Stimulated activated CD4-positive, alpha-beta T cell treated with anti-CD3 and anti-CD28 coated beads, TNF-alpha, amount 100 ng/mL, for 24 hours (primary cell): ENCODE data around the gene TSPAN9.

Experiments
- DNase-seq, 3 experiments: peaks; one replicate each; pipeline ENCODE4 v3.0.0-alpha.2; 2020; ENCODE audit warnings: low read depth in 3 of 3

TSPAN9 gene, protein sequence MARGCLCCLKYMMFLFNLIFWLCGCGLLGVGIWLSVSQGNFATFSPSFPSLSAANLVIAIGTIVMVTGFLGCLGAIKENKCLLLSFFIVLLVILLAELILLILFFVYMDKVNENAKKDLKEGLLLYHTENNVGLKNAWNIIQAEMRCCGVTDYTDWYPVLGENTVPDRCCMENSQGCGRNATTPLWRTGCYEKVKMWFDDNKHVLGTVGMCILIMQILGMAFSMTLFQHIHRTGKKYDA

GRCh38 chr12:3076730-3077571 lies at the start of gene TSPAN9:
TSS of gene TSPAN9 (plus strand) at chr12:3077379. CDS start at chr12:3201194, 123,815 bp downstream.
- peak; percentile 37 to 56 (median 54) for DNase-seq

- DNase-seq: no peak
Observed at GRCh38 chr12:3028108-3028507, 49.1 kb upstream of the TSPAN9 start.

DNA sequence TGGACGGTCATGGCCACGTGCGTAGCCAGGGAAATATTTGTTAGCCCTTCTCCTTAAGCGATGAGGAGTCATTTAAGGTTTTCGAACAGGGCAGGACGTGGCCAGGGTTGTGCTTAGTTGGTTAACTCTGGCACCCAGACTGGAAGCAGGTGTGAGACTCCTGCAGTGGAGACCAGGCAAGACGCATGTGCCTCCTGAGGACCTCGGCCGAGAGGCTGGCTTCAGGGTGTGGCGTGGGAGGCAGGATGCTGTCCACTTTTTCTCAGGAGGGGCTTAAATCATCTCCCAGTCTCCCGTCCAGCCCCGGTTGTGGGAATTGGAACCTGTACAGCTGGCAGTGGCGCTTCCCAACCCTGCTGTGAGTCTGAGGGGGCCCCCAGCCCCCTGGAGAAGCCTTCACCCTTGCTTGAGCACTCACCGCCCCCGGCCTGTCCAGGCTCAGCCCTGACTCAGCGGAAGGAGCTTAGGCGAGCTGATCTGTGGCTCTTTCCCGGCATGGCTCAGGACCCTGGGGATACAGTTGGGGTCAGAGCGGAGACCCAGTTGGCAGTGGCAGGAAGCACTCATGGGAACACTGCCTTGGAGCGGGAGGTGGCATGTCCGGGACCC lies 46.3 kb upstream of the TSPAN9 start:
- DNase-seq: no peak

DNA sequence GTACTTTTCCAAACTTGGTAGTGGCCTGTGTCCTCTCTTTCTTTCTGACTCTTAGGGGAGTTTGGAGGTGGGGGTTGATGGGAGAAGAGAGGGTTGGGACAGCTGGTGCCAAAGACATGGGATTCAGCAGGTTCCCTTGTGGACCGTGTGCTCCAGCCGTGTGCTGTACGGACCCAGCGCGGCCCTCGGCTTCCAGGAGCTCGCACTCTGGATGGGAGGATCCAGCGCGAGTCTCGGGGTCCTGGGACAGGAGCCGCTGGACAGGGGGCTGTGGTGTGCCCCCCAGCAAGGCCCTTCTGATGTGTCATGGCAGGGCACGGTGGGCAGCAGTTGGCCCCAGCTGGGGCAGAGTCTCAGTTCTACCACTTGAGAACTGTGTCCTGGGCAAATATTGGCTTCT lies 45.0 kb upstream of the TSPAN9 start:
- DNase-seq: no peak

- no peak for DNase-seq
Observed at GRCh38 chr12:3032770-3033538, 44.2 kb upstream of the TSPAN9 start.

DNA sequence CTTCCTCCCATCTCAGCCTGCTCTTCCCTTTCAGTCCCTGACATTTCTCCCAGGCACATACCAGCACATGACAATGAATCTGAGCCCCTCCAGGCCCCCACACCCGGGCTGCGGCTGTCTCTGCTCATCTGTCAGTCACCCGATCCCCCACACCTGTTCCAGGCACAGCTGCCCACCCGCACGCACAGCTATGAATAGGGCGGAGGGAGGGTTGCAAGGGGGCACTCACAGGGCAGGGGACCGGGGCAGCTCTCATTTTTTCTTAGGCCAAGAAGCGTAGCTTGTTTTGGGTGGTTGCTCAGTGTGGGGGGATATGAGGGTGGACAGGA lies 43.7 kb upstream of the TSPAN9 start:
- no peak for DNase-seq

DNA sequence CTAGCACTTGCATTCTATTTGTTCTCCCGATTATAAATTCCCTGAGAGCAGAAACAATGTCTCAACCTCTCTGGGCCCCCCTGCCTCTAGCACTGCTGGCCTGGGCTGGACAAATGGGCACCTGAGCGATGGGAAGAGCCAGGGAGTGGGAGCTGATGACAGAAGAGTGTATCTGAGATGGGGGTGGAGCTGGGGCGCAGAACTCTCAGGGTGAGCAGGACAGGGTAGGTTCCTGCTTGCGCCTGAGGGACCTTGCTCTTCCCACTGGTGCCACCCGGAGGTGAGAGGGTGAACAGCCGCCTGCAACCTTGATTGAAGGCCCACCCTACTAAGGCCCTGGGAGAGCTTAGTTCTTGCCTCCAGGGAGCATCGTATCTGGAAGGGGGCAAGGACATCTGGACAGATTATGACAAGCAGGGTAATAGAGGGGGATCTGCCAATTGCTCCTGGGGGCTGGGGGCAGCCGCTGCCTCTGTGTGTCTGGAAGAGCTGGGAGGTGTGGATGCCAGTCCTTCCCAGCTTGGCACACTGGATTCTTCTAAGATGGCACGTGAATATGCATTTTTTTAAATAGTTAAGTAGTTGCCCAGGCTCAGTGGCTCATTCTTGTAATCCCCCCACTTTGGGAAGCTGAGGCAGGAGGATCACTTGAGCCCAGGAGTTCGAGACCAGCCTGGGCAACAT lies 43.0 kb upstream of the TSPAN9 start:
- DNase-seq: peak in 2 of 3 experiments; percentile 6 to 50

- DNase-seq: no peak
Observed at GRCh38 chr12:3035171-3035570, 42.0 kb upstream of the TSPAN9 start.

DNA sequence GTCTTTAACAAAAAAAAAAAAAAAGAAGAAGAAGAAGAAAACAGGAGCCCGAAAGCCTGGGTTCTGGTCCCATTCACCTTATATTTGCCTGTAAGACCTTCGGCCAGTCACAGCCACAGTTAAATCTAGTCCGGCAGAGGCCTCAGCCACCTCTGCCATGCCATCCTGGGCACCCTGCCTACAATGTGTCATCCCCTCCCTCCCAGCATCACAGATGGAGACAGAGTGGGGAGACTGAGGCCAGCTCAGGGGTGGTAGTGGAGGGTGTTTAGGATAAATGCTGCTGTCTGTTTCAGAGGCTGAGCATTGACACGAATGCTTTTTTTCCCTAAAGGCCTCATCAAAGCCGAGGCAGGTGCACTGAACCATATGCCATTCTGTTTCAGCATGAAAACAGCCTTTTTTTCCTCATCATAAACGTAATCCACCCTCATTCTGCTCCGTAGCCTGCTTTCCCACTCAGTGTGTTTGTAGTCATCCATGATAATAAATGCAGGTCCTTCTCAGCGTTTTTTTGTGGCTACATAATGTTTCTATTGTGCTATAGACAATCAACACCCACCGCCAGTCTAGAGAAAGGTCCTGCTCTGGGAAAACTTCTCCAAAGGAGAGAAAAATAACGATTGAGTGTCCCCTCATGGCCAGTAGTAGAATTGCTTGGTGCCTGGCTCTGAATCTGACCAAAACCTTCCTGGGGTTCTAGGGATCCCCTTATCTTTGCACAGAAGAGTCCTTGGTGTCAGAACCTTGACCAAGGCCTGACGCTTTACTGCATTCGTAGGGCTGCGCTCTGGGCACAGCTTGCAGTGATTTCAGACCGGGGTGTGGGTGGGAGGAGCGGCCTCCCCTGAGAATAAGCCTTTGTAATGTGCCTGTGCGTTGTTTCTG lies 41.1 kb upstream of the TSPAN9 start:
- DNase-seq: no peak

GRCh38 chr12:3036901-3037600 lies 40.1 kb upstream of the TSPAN9 start:
- DNase-seq: no peak

- DNase-seq: no peak
Observed at GRCh38 chr12:3038166-3038565, 39.0 kb upstream of the TSPAN9 start.

- DNase-seq: no peak
Observed at GRCh38 chr12:3038926-3039510, 38.2 kb upstream of the TSPAN9 start.

DNA sequence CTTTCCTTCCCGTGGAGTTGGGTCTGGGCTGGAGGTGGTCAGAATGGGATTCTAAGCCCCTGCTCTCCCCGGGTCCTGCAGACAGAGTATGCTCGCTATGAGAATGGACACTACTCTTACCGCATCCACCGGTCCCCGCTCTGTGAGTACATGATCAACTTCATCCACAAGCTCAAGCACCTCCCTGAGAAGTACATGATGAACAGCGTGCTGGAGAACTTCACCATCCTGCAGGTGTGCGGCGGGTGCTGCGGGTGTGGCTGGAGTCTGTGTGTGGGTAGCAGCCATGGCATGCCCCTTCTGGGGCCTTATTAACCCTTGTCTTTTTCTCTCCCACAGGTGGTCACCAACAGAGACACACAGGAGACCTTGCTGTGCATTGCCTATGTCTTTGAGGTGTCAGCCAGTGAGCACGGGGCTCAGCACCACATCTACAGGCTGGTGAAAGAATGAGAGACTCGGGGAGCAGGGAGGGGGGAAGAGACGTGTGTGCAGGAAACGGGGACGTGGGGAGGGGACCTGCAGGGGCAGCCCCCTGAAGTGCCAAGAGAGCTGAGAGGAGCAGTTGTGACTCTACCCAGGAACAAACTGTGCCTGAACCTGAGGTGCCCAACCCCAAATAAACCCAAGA lies 37.0 kb upstream of the TSPAN9 start:
- no peak for DNase-seq

GRCh38 chr12:3040663-3041544 lies 36.3 kb upstream of the TSPAN9 start:
- no peak for DNase-seq

DNA sequence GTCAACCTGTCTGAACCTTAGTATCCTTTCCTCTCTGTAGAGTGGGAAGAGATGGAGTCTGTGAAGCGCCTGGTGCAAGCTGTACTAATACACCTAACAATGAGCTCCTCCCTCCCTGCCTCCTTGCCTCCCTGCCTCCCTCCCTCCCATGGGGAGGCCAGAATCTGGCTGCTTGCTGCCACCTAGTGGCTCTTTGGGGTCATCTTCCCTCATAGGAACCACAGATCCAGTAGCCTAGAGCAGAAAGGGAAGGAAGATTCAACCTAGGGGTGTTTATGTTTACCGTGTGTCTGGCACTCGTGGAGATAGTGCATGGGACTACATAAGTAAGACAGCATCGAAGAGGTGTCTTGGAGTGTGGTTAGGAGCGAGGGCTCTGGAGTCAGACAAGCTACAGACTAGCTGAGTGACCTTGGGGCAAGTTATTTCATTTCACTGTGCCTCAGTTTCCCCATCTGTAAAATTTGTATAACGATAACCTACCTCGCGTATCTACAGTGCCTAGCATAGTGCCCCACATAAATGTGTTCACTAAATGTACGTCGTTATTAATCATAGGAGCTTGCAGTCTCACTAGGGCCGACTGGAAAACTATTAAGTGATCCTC lies 35.5 kb upstream of the TSPAN9 start:
- peak in 2 of 3 experiments; percentile 13 to 47 for DNase-seq

- no peak for DNase-seq
Observed at GRCh38 chr12:3042394-3042793, 34.8 kb upstream of the TSPAN9 start.

- DNase-seq: no peak
Observed at GRCh38 chr12:3042826-3043225, 34.4 kb upstream of the TSPAN9 start.

- no peak for DNase-seq
Observed at GRCh38 chr12:3043406-3043805, 33.8 kb upstream of the TSPAN9 start.
